GM19397 (cell line): Measurements from ENCODE around the gene TUBB1.

ENCODE experiments used
- ATAC-seq: cut with Tn5 transposase; IDR thresholded peaks from one replicate; pipeline ENCODE4 v1.9.1; 2021; ENCODE audit warnings: mild to moderate bottlenecking, moderate library complexity; ENCODE audit not compliant: unreplicated experiment

Gene TUBB1

DNA sequence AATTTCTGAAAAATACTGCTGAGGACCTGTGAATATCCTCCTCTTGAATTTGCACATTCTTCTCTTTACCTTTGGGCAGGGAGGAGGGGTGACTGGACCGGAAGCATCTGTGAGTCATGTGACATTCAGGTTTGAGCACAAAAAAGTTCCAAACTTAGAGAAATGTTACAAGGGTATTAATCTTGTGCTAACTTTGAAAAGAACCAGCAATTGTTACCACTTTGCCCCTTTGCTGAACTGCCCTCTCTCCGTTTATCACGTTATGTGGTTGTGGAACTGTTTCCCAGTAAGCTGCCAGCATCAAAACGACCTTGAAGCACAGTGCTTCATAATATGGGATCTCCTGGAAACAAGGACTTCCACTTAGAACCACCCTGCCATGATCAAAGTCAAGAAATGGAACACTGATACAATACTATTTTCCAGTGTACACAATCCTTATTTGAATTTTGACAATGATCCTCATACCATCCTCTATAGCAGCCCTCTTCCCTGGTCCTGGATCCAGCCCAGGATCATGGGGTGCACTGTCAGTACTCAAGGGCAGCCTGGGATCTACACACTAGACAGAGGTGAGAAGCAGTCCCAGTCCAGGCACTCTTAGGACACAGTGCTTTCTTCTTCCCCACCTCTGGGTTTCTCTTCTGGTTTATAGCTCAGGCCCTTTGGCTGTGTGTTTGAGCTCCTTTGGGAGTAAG, 2.3 kb upstream of the TUBB1 start:
- ATAC-seq = no peak

- ATAC-seq = no peak
Measured at GRCh38 chr20:59017493-59018231, 1.6 kb upstream of the TUBB1 start.

GRCh38 chr20:59018817-59019216, 412 bp upstream of the TUBB1 start:
- ATAC-seq = no peak

DNA sequence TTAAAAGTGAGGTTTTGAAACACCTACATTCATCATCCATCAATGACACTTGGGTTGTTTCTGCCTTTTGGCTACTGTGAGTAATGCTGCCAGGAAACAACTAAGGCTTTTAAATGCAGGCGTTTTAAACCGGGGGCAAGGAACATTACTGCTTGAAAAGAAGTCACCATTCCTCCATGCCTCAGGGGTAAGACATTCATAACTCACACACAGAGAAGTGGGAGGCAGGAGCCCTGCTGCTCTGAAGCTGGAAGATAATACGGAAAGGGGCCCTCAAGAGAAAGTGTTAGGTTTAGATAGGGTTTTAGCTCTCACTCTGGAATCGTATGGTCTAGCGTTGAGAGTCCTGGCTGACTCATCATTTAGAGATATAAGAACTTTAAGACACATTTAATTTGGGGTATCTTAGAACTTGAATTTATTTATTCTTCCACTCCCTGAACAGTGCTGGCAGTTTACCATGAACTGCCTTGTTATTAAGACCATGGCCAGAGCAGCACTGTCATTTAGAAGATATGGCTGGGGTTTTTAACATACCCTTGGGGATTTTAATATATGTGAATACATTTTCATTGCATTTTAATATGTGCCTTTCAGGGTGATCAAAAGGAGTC, 1.8 kb downstream of the TUBB1 start:
- ATAC-seq = no peak

DNA sequence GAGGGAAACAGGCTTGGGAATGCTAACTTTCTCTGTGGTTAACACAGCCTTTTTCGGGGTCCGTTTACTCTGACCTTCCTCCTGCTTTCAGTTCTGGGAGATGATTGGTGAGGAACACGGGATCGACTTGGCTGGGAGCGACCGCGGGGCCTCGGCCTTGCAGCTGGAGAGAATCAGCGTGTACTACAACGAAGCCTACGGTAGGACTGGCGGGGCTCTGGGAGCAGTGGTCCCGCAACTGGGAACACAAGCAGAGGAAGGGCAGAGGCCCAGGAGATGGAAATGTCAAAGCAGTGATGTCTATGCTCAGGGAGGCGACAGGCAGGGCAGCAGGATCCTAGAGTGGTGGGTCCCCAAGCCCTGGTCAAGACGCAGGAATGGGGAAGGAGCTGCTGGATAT, 3.5 kb downstream of the TUBB1 start:
- ATAC-seq = no peak

DNA sequence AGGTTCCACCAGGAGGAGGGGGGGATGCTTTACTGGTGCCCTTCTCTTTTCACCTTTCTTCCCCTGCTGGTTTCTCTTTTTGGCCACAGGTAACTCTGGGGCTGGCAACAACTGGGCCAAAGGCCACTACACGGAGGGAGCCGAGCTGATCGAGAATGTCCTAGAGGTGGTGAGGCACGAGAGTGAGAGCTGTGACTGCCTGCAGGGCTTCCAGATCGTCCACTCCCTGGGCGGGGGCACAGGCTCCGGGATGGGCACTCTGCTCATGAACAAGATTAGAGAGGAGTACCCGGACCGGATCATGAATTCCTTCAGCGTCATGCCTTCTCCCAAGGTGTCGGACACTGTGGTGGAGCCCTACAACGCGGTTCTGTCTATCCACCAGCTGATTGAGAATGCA, 4.4 kb downstream of the TUBB1 start:
- ATAC-seq = no peak

- ATAC-seq = no peak
Measured at GRCh38 chr20:59024111-59024530, 4.9 kb downstream of the TUBB1 start.

DNA sequence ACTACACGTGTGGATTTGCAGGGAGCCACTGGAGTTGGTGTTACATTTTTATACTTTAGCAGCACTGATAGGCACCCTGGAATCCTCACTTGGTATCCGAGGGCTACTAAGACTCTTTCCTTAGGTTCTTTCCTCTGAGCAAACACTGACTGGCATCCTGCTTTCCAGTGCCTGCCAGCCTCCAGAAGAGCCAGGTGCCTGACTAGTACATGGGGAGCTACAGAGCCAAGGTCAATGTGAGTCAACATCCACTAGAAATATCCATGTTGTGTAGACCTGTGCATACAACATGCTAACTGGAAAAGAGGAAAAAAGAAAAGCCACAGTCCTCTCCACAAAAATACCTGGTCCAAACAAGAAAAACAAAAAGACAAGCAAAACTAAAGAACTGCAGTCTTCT, 5.9 kb downstream of the TUBB1 start:
- ATAC-seq = no peak

DNA sequence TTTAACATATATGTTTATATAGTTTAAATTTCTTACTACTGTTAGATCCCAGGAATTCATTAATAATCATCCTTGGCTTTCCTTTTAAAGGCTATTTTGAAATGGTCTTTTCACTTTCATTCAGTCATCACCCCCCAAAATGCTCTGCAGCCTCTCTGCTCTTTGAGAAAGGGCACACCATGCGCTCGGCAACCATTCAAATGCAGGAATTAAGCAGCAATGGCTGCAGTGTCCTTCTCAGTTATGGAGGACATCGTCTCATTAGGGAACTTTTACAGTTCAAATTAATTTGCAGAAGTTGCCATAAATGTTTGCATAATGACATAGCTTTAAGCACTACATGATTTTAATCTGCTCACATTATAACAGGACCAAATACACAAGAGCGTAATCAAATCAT, 6.3 kb downstream of the TUBB1 start:
- no peak for ATAC-seq

DNA sequence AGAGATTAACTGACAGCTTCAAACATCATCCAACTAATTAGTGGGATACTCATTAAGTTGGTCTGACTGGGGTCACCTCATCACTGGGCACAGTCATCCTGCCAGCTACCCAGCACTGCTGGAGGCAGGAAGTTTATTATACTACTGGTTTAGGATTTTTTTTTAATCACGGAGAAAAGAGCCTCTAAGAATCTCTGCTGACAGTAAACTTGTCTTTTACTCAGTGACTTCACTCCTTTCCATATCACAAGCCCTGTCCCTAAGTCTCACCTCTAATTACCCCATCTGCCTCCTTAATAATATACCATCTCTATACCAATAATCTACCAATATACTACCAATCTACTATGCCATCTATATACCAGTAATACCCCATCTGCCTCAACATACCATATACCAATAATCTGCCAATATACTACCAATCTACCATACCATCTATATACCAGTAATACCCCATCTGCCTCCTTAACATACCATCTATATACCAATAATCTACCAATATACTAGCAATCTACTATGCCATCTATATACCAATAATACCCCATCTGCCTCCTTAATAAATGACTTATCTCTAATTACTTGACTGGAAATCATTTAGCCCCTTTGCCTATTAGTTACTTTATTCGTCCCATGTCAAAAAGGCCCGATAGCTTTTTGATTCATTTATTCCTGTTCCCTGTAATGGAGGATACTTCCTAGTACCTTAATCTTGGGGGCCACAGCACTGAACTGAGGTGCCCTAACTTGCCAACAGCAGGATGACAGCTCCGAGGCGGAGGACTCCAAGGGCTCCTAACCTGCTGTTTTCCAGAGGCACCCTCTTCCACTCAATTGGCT, 7.9 kb downstream of the TUBB1 start:
- ATAC-seq = no peak

DNA sequence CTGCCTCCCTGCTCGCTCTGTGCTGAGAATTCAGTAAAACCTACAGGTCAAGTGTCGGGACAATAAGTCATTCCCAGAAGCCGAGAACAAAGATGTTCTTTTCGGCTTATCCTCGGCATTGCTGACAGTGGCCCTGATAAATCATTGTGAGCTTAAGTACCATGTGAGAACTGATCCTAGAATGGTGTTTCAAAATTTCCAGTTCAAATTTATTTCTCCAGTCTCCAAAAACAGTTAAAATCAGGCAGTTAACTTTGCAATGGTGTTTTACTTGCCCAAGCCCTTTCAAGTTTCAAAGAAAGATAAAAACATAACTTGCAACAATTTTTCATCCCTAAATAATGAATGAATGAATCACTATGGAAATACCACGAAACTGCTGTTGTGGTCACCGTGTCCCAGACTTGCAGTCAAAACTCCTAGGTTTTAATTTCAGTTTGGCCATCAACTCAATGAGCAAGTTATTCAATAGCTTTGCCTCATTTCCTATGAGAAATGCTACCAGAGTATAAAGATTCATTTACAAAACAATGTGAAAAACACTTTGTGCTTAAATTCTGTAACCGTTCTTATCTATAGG, 8.6 kb downstream of the TUBB1 start:
- no peak for ATAC-seq

- ATAC-seq = no peak
Measured at GRCh38 chr20:59028812-59029211, 9.6 kb downstream of the TUBB1 start.

- no peak for ATAC-seq
Measured at GRCh38 chr20:59030911-59031563, 11.8 kb downstream of the TUBB1 start.

GRCh38 chr20:59031564-59032022, 12.4 kb downstream of the TUBB1 start:
- ATAC-seq = no peak

DNA sequence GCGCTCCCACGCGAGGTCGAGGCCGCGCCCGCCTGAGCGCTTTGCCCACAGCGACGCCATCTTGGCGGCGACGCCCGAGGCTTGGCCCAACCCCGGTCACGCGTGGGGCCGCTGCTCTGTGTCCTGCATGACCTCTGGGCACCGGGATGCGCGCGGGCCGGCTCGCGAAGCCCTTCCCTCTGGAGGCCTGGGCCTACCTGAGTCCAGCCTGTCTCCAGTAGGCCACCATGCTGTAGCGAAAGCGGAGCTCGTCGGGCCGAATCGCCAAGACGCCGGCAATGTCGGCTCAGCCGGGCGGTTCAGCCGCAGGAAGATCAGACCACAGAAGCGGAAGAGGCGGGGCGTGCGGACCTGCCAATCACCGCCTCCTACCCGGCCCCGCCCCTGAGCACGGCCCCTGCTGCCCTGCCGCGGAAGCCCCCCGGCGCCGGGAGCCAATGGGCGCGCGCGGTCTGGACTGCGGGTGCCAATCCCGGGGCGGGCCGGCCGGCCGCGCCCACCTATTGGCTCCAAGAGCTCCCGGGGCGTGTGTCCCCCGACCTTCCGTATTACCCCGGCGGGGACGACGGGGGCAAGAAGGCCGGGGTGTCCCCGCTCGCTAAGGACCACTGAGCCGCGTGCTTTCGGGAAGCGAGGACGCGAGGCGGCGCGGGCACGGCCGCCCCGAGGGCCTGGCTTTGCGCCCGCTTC, 12.9 kb downstream of the TUBB1 start, which contains the start of gene ATP5F1E:
TSS of gene ATP5F1E (minus strand) at position 313 of the 690 bp plus-strand sequence. CDS start at position 229, 84 bp downstream.
- ATAC-seq = peak; percentile 97

- no peak for ATAC-seq
Measured at GRCh38 chr20:59032713-59033059, 13.5 kb downstream of the TUBB1 start.

GRCh38 chr20:59033093-59033492, 13.9 kb downstream of the TUBB1 start:
- no peak for ATAC-seq

DNA sequence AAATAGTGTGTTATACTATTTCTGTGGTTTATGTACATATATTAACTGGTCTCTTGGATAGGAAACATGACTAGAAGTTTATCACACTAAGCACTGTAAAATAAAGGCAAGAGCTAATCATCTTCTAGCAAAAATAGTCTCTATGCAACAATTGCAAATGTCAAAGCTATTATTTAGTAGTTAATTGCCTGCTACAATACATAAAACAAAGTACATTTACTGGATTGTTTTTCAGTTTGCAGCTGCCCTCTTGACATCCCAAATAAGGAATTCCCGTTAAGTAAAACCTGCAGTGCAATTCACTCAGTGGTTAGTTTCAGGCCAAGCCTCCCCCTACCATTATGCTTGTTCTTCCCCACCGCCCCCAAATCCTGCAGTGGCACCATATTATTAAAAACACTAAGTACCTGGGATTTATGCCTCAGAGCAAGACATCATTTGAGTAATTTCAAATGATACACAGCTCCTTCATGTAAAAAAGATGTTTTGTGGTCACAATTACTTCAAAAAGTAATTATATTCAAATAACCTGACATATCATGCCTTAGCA, 14.5 kb downstream of the TUBB1 start:
- no peak for ATAC-seq

GRCh38 chr20:59035381-59035780, 16.2 kb downstream of the TUBB1 start:
- ATAC-seq = no peak
